GM23338 (cell line): ENCODE data around the gene MLST8. TPM values are rescaled to one million over a fixed set of nuclear protein-coding genes. Genes with fewer than 3 reads are reported as not detected.

Experiments
- ATAC-seq: fragments of 200-7000 bp; cut with Tn5 transposase; 3 replicates; pipeline ENCODE4 v1.9.1; 2020
- DNase-seq: peaks from one replicate; pipeline ENCODE4 v3.0.0-alpha.2; 2015; ENCODE audit warnings: low spot score
- H2AFZ ChIP-seq: fragments of 200-600 bp; sonication (generic); 2 replicates; pipeline ENCODE4 v1.8.0; 2016; ENCODE audit warnings: antibody characterized with exemption, mild to moderate bottlenecking, moderate library complexity
- H3F3A ChIP-seq: fragments of 200-600 bp; sonication (generic); replicated peaks from 2 replicates; pipeline ENCODE4 v1.8.0; 2017; ENCODE audit warnings: antibody characterized with exemption, mixed run types, low read depth
- H3K27ac ChIP-seq: fragments of 200-600 bp; sonication (generic); 2 replicates; pipeline ENCODE4 v1.6.1; 2016; ENCODE audit warnings: low read depth
- H3K27me3 ChIP-seq: fragments of 200-600 bp; sonication (generic); 2 replicates; pipeline ENCODE4 v1.8.0; 2016; ENCODE audit warnings: mild to moderate bottlenecking, mixed run types, moderate library complexity; ENCODE audit not compliant: insufficient read depth
- H3K36me3 ChIP-seq: fragments of 200-600 bp; sonication (generic); 2 replicates; pipeline ENCODE4 v1.8.0; 2016; ENCODE audit warnings: mild to moderate bottlenecking; ENCODE audit not compliant: insufficient read depth
- H3K4me1 ChIP-seq: fragments of 200-600 bp; sonication (generic); 2 replicates; pipeline ENCODE4 v1.8.0; 2016; ENCODE audit warnings: mild to moderate bottlenecking, moderate library complexity; ENCODE audit not compliant: insufficient read depth
- H3K4me2 ChIP-seq: fragments of 200-600 bp; sonication (generic); 2 replicates; pipeline ENCODE4 v1.7.1; 2017; ENCODE audit warnings: mixed run types
- H3K4me3 ChIP-seq: fragments of 200-600 bp; sonication (generic); 2 replicates; pipeline ENCODE4 v1.6.1; 2016; ENCODE audit warnings: mixed run types
- H3K79me2 ChIP-seq: fragments of 200-600 bp; sonication (generic); replicated peaks from 2 replicates; pipeline ENCODE4 v1.8.0; 2017; ENCODE audit warnings: mild to moderate bottlenecking; ENCODE audit not compliant: insufficient read depth
- H3K9me2 ChIP-seq: fragments of 200-600 bp; sonication (generic); 2 replicates; pipeline ENCODE4 v1.8.0; 2017; ENCODE audit not compliant: insufficient read depth
- H4K20me1 ChIP-seq: fragments of 200-600 bp; sonication (generic); replicated peaks from 2 replicates; pipeline ENCODE4 v1.8.0; 2017; ENCODE audit warnings: mild to moderate bottlenecking; ENCODE audit not compliant: insufficient read depth
- H3K27ac Mint-ChIP-seq: 2 replicates; pipeline ENCODE4 v1.8.0; 2020; ENCODE audit warnings: inconsistent platforms, mild to moderate bottlenecking, moderate library complexity, mixed read lengths
- H3K27me3 Mint-ChIP-seq: 3 replicates; pipeline ENCODE4 v1.8.0; 2022; ENCODE audit warnings: low read depth, mild to moderate bottlenecking, moderate library complexity, mixed read lengths, inconsistent platforms; ENCODE audit not compliant: insufficient read depth, poor library complexity
- H3K36me3 Mint-ChIP-seq: 3 replicates; pipeline ENCODE4 v1.8.0; 2021; ENCODE audit warnings: low read depth, mild to moderate bottlenecking, inconsistent platforms, moderate library complexity, mixed read lengths
- H3K4me1 Mint-ChIP-seq: 3 replicates; pipeline ENCODE4 v1.8.0; 2020; ENCODE audit warnings: mild to moderate bottlenecking, inconsistent platforms, mixed read lengths
- H3K4me3 Mint-ChIP-seq: 3 replicates; pipeline ENCODE4 v1.8.0; 2021; ENCODE audit warnings: moderate library complexity, mild to moderate bottlenecking, inconsistent platforms, mixed read lengths
- H3K9me3 Mint-ChIP-seq: 3 replicates; pipeline ENCODE4 v1.8.0; 2020; ENCODE audit warnings: moderate library complexity, mild to moderate bottlenecking, inconsistent platforms, mixed read lengths
- CREB1 ChIP-seq: fragments of 250-450 bp; sonication (Bioruptor Pico); IDR thresholded peaks from 2 replicates; pipeline ENCODE4 v1.5.0; 2020; ENCODE audit warnings: low read depth, mild to moderate bottlenecking, moderate library complexity
- CTCF ChIP-seq, 2 experiments: fragments of 200-600 bp in 1 of 2; sonication (generic) in 1 of 2; conservative IDR thresholded peaks; 2 replicates each; pipeline versions ENCODE4 v1.5.1 to v1.6.1; 2016 to 2017; ENCODE audit warnings: antibody characterized with exemption in 2 of 2, low read depth in 2 of 2, mild to moderate bottlenecking in 2 of 2, moderate library complexity in 1 of 2
- ETS1 ChIP-seq: IDR thresholded peaks from 2 replicates; pipeline ENCODE4 v1.6.1; 2016; ENCODE audit warnings: antibody characterized with exemption
- JUNB ChIP-seq: IDR thresholded peaks from one replicate; pipeline ENCODE4 v1.6.1; 2016; ENCODE audit warnings: antibody characterized with exemption; ENCODE audit not compliant: unreplicated experiment
- NANOG ChIP-seq: IDR thresholded peaks from 2 replicates; pipeline ENCODE4 v1.6.1; 2016; ENCODE audit warnings: antibody characterized with exemption, borderline replicate concordance
- ZNF114 ChIP-seq: fragments of 250-450 bp; sonication (Bioruptor Pico); IDR thresholded peaks from 2 replicates; pipeline ENCODE4 v1.5.0; 2020; ENCODE audit warnings: mild to moderate bottlenecking, moderate library complexity
- ZNF331 ChIP-seq: fragments of 250-450 bp; sonication (Bioruptor Pico); IDR thresholded peaks from 2 replicates; pipeline ENCODE4 v1.5.0; 2020; ENCODE audit warnings: low read depth, mild to moderate bottlenecking, moderate library complexity
- ZNF462 ChIP-seq: fragments of 250-450 bp; sonication (Bioruptor Pico); IDR thresholded peaks from 2 replicates; pipeline ENCODE4 v1.5.0; 2020; ENCODE audit warnings: mild to moderate bottlenecking, moderate library complexity
- polyA plus RNA-seq: library from polyadenylated mRNA; unstranded; fragments of >200 nt; fragmentation: Nextera tagmentation; extraction: Ambion mirVana; gene quantifications from 2 replicates; pipeline ENCODE4 v1.2.1, GENCODE V29; 2016
- total RNA-seq: library from RNA; depleted of rRNA; stranded (reverse); fragments of >200 nt; shearing (Covaris generic); gene quantifications from 2 replicates; pipeline ENCODE4 v1.2.3, GENCODE V29; 2014

The MLST8 gene
- total and polyA plus RNA-seq, 2 experiments from 2014 or later, result 58.8 to 138 TPM

GRCh38 chr16:2211923-2212347 lies 6.7 kb downstream of the MLST8 start (continued):
- TF ChIP-seq ZNF462 (CRISPR knock-in tag), result no peak

- Histone ChIP-seq H3K4me1 (peaks cover 10% of the 10 kb centered on the region; the same call in 1 of the 2 replicates), H2AFZ (no peak overlapping the region), H3K36me3 (0 out of 2 replicates have a peak, but pooled peaks cover 5% of the 10 kb centered on the region), H3K27me3 (no peaks in the 10 kb centered on the region), H3K9me2 (no peaks in the 10 kb centered on the region), H3F3A (peaks cover 37% of the 10 kb centered on the region; the same call in 1 of the 2 replicates), H3K4me2 (peak overlapping the region; percentile 84), H4K20me1 (peaks cover 18% of the 10 kb centered on the region), H3K27ac (no peak overlapping the region), H3K4me3 (peak overlapping the region; percentile 54), H3K79me2 (peaks cover 19% of the 10 kb centered on the region)
- Mint-ChIP-seq H3K4me3 (peak overlapping the region; percentile 82), H3K27me3 (peaks cover 17% of the 10 kb centered on the region), H3K9me3 (no peaks in the 10 kb centered on the region; the same call in 2 of the 3 replicates), H3K36me3 (peaks cover 27% of the 10 kb centered on the region), H3K27ac (peak overlapping the region; percentile 70; the same call in 1 of the 2 replicates), H3K4me1 (peaks cover 19% of the 10 kb centered on the region)
- ATAC-seq (no peak), DNase-seq (no peak)
- TF ChIP-seq ZNF114 (CRISPR knock-in tag), result no peak
- TF ChIP-seq NANOG, result no peak
- no peak for TF ChIP-seq JUNB
- TF ChIP-seq ZNF331 (CRISPR knock-in tag), result no peak
- TF ChIP-seq ETS1, result no peak
- TF ChIP-seq CREB1 (CRISPR knock-in tag), result no peak
- TF ChIP-seq CTCF (conservative IDR thresholded peaks at IDR 0.05; ENCODE audit: low read depth in 2 of 2), result no peak
Measured at GRCh38 chr16:2212362-2213324, 7.4 kb downstream of the MLST8 start.
